CD14-positive monocyte (primary cell): ENCODE results near the gene TRPM8. TPM values are rescaled to one million over a fixed set of nuclear protein-coding genes. Genes with fewer than 3 reads are reported as not detected.

Source experiments
- DNase-seq, 3 donors: peaks; one replicate each; pipeline ENCODE4 v3.0.0-alpha.2; 2011 to 2022
- H2AFZ ChIP-seq: 2 replicates; pipeline ENCODE4 v1.6.0; 2012; ENCODE audit warnings: mild to moderate bottlenecking, low read depth, low read length, inconsistent platforms; ENCODE audit not compliant: insufficient read depth, poor library complexity, severe bottlenecking
- H3K27ac ChIP-seq, 2 donors: 1 replicate in 1 of 2; 2 replicates in 1 of 2; pipeline ENCODE4 v1.5.1; 2012 to 2013; ENCODE audit warnings: low read length in 2 of 2, control low read depth in 1 of 2, inconsistent platforms in 1 of 2, low read depth in 1 of 2, mild to moderate bottlenecking in 1 of 2
- H3K27me3 ChIP-seq, 2 donors: one replicate each; pipeline versions ENCODE4 v1.6.0 to v1.6.1; 2011 to 2013; ENCODE audit warnings: low read length in 2 of 2; ENCODE audit not compliant: control insufficient read depth in 2 of 2, insufficient read depth in 2 of 2
- H3K36me3 ChIP-seq, 2 donors: replicated peaks in 1 of 2; 1 replicate in 1 of 2; 2 replicates in 1 of 2; pipeline versions ENCODE4 v1.5.1 to v1.6.1; 2012 to 2013; ENCODE audit warnings: low read length in 2 of 2, control low read depth in 1 of 2, inconsistent platforms in 1 of 2, mild to moderate bottlenecking in 1 of 2; ENCODE audit not compliant: insufficient read depth in 2 of 2, control insufficient read depth in 1 of 2
- H3K4me1 ChIP-seq, 2 donors: 1 replicate in 1 of 2; 2 replicates in 1 of 2; pipeline versions ENCODE4 v1.5.1 to v1.6.1; 2012 to 2013; ENCODE audit warnings: low read length in 2 of 2, control low read depth in 1 of 2, inconsistent platforms in 1 of 2, mild to moderate bottlenecking in 1 of 2, moderate library complexity in 1 of 2; ENCODE audit not compliant: insufficient read depth in 2 of 2, control insufficient read depth in 1 of 2
- H3K4me2 ChIP-seq: replicated peaks from 2 replicates; pipeline ENCODE3; 2012; ENCODE audit warnings: low read length, moderate library complexity, mild to moderate bottlenecking; ENCODE audit not compliant: poor library complexity, severe bottlenecking; ENCODE audit errors: extremely low read depth
- H3K4me3 ChIP-seq, 3 experiments: fragments of 200-600 bp in 1 of 3; sonication (generic) in 1 of 3; replicated peaks in 1 of 3; 1 replicate in 2 of 3; 2 replicates in 1 of 3; pipeline ENCODE4 v1.5.1; 2011 to 2013; ENCODE audit warnings: low read length in 3 of 3, mild to moderate bottlenecking in 3 of 3, control low read depth in 2 of 3, low read depth in 2 of 3, inconsistent platforms in 1 of 3, moderate library complexity in 1 of 3
- H3K79me2 ChIP-seq: 2 replicates; pipeline ENCODE4 v1.6.0; 2012; ENCODE audit warnings: mild to moderate bottlenecking, control low read depth, inconsistent platforms, low read length, moderate library complexity; ENCODE audit not compliant: insufficient read depth
- H3K9ac ChIP-seq: 2 replicates; pipeline ENCODE4 v1.6.0; 2017; ENCODE audit warnings: low read length, mild to moderate bottlenecking; ENCODE audit not compliant: insufficient read depth, poor library complexity, severe bottlenecking
- H3K9me3 ChIP-seq, 2 donors: replicated peaks in 1 of 2; 1 replicate in 1 of 2; 2 replicates in 1 of 2; pipeline versions ENCODE4 v1.5.1 to v1.6.1; 2012 to 2013; ENCODE audit warnings: low read length in 2 of 2, control low read depth in 1 of 2; ENCODE audit not compliant: control insufficient read depth in 1 of 2, insufficient read depth in 1 of 2
- H4K20me1 ChIP-seq: 2 replicates; pipeline ENCODE4 v1.6.0; 2012; ENCODE audit warnings: mild to moderate bottlenecking, low read length, control low read depth, moderate library complexity; ENCODE audit not compliant: insufficient read depth
- H3K27ac Mint-ChIP-seq, 7 donors: one replicate each; pipeline ENCODE4 v1.8.0; 2020; ENCODE audit warnings: mild to moderate bottlenecking in 7 of 7, mixed read lengths in 7 of 7, moderate library complexity in 6 of 7, inconsistent platforms in 2 of 7
- H3K27me3 Mint-ChIP-seq, 3 donors: one replicate each; pipeline ENCODE4 v1.8.0; 2021 to 2022; ENCODE audit warnings: low read depth in 3 of 3, mild to moderate bottlenecking in 3 of 3, mixed read lengths in 3 of 3, moderate library complexity in 3 of 3, inconsistent platforms in 1 of 3
- H3K36me3 Mint-ChIP-seq, 2 donors: one replicate each; pipeline ENCODE4 v1.8.0; 2020; ENCODE audit warnings: mixed read lengths in 2 of 2, inconsistent platforms in 1 of 2, mild to moderate bottlenecking in 1 of 2
- H3K4me1 Mint-ChIP-seq: one replicate; pipeline ENCODE4 v1.8.0; 2020; ENCODE audit warnings: mild to moderate bottlenecking, mixed read lengths
- H3K4me3 Mint-ChIP-seq, 2 donors: one replicate each; pipeline ENCODE4 v1.8.0; 2020; ENCODE audit warnings: mild to moderate bottlenecking in 2 of 2, mixed read lengths in 2 of 2, moderate library complexity in 1 of 2
- H3K9me3 Mint-ChIP-seq, 7 donors: one replicate each; pipeline ENCODE4 v1.8.0; 2020 to 2022; ENCODE audit warnings: mixed read lengths in 7 of 7, mild to moderate bottlenecking in 6 of 7, moderate library complexity in 6 of 7, inconsistent platforms in 2 of 7
- CTCF ChIP-seq: fragments of 200-600 bp; IDR thresholded peaks from one replicate; pipeline ENCODE4 v1.8.0; 2022; ENCODE audit warnings: antibody characterized with exemption, mild to moderate bottlenecking
- WGBS: methylation state at CpG from one replicate; pipeline ENCODE4 v1.1.5; 2013; ENCODE audit warnings: missing lambda C conversion rate; ENCODE audit not compliant: insufficient coverage; 5-methylcytosine and 5-hydroxymethylcytosine counted together
- intact Hi-C, 2 donors: fragments of 100-400 bp; cut with micrococcal nuclease; formaldehyde crosslinking; loops; one replicate each; pipeline versions ENCODE4 v1.15.0 to v1.15.1; 2023
- polyA plus RNA-seq, 3 donors: library from polyadenylated mRNA; depleted of rRNA in 1 of 3; unstranded in 2 of 3; stranded (reverse) in 1 of 3; fragments of 300-500 nt in 2 of 3; fragments of >200 nt in 1 of 3; fragmentation: Illumina TruSeq in 2 of 3; gene quantifications; 1 replicate in 2 of 3; 2 replicates in 1 of 3; pipeline ENCODE4 v1.2.3, GENCODE V29; 2012 to 2021

TRPM8 gene
- polyA plus RNA-seq, 3 donors = not detected

- H3K4me1 ChIP-seq = no peaks in the 10 kb centered on the region
- H3K9ac ChIP-seq = no peak overlapping the region
- H3K79me2 ChIP-seq = no peaks in the 10 kb centered on the region
- Mint-ChIP-seq H3K9me3 (peaks cover 2 to 11% (median 7%) of the 10 kb centered on the region in 7 donors), H3K27ac (no peak overlapping the region), H3K36me3 (no peaks in the 10 kb centered on the region), H3K4me3 (no peak overlapping the region), H3K4me1 (no peaks in the 10 kb centered on the region), H3K27me3 (peaks cover 5 to 6% (median 6%) of the 10 kb centered on the region in 3 donors)
- intact Hi-C loops = no loop called here
- H4K20me1 ChIP-seq = no peaks in the 10 kb centered on the region
- no CpG with 5 or more reads among the region's 2 CpGs for WGBS
- peaks cover 0 to 3% of the 10 kb centered on the region in 2 donors for H3K9me3 ChIP-seq
- no peaks in the 10 kb centered on the region for H3K36me3 ChIP-seq
- H2AFZ ChIP-seq = no peak overlapping the region
- TF ChIP-seq CTCF = no peak
- DNase-seq = no peak
- H3K27ac ChIP-seq = no peak overlapping the region
- H3K4me3 ChIP-seq = no peak overlapping the region
- peaks cover 0 to 6% of the 10 kb centered on the region in 2 donors for H3K27me3 ChIP-seq
- H3K4me2 ChIP-seq = no peak overlapping the region
Measured at GRCh38 chr2:234020332-234020731, 103.2 kb downstream of the TRPM8 start.

- intact Hi-C loops = no loop called here
- H2AFZ ChIP-seq = no peak overlapping the region
- H3K4me3 Mint-ChIP-seq = no peak overlapping the region
- H3K4me2 ChIP-seq = no peak overlapping the region
- H3K79me2 ChIP-seq = no peaks in the 10 kb centered on the region
- H3K4me1 Mint-ChIP-seq = peaks cover 4% of the 10 kb centered on the region
- peaks cover 0 to 4% of the 10 kb centered on the region in 2 donors for H3K4me1 ChIP-seq
- H3K27ac Mint-ChIP-seq = no peak overlapping the region
- peaks cover 2 to 13% (median 6%) of the 10 kb centered on the region in 3 donors for H3K27me3 Mint-ChIP-seq
- 100% methylated on average over 1 of the region's 1 CpG for WGBS
- no peak overlapping the region for H3K9ac ChIP-seq
- peaks cover 0 to 3% of the 10 kb centered on the region in 2 donors for H3K27me3 ChIP-seq
- no peaks in the 10 kb centered on the region for H3K36me3 Mint-ChIP-seq
- H3K36me3 ChIP-seq = no peaks in the 10 kb centered on the region
- no peaks in the 10 kb centered on the region for H4K20me1 ChIP-seq
- no peak overlapping the region for H3K27ac ChIP-seq
- H3K9me3 Mint-ChIP-seq = peaks cover 2 to 12% (median 7%) of the 10 kb centered on the region in 7 donors
- no peak overlapping the region for H3K4me3 ChIP-seq
- H3K9me3 ChIP-seq = peaks cover 0 to 3% of the 10 kb centered on the region in 2 donors
- no peak for DNase-seq
- no peak for TF ChIP-seq CTCF
Measured at GRCh38 chr2:234022424-234022823, 105.3 kb downstream of the TRPM8 start.
